Upper lobe of right lung (tissue), 1 donor: ENCODE measurements around the gene KDELR3. TPM values are rescaled to one million over a fixed set of nuclear protein-coding genes. Genes with fewer than 3 reads are reported as not detected.
"Not testable (repeated sequence)": the region's sequence is repeated elsewhere in the genome, so short reads cannot be mapped to it uniquely, and the experiment has no call there.

Experiments
- ATAC-seq: fragments of 200-7000 bp; cut with Tn5 transposase; one replicate; pipeline ENCODE4 v1.9.1; 2020; ENCODE audit warnings: mild to moderate bottlenecking, moderate library complexity
- DNase-seq: peaks from one replicate; pipeline ENCODE4 v3.0.0-alpha.2; 2020
- H3K27ac ChIP-seq: fragments of 200-600 bp; one replicate; pipeline ENCODE4 v1.8.0; 2022
- H3K27me3 ChIP-seq: fragments of 200-600 bp; one replicate; pipeline ENCODE4 v1.8.0; 2022; ENCODE audit warnings: mild to moderate bottlenecking
- H3K36me3 ChIP-seq: fragments of 200-600 bp; one replicate; pipeline ENCODE4 v1.8.0; 2022
- H3K4me1 ChIP-seq: fragments of 200-600 bp; one replicate; pipeline ENCODE4 v1.8.0; 2022
- H3K4me3 ChIP-seq: fragments of 200-600 bp; one replicate; pipeline ENCODE4 v1.8.0; 2022; ENCODE audit warnings: mild to moderate bottlenecking
- H3K9me3 ChIP-seq: fragments of 200-600 bp; one replicate; pipeline ENCODE4 v1.8.0; 2022
- CTCF ChIP-seq: fragments of 200-600 bp; IDR thresholded peaks from one replicate; pipeline ENCODE4 v1.8.0; 2022; ENCODE audit warnings: antibody characterized with exemption
- intact Hi-C: fragments of 100-400 bp; cut with DNase I; formaldehyde crosslinking; loops from one replicate; pipeline ENCODE4 v1.11.0; 2022
- total RNA-seq: library from RNA; stranded (reverse); fragmentation: NEBNext Ultra II Directional; extraction: Animal tissue kit (Norgen Biotek cat#: 25700); gene quantifications from one replicate; pipeline ENCODE4 v1.2.1, GENCODE V29; 2021
- donor health status: DM: no; HTN: yes; CAD: no; lungs with severe emphysema.

The KDELR3 gene
- total RNA-seq, 1 donor from 2014 or later = 5.9 TPM

- ATAC-seq (peak; percentile 20), DNase-seq (peak; percentile 69)
- no peaks in the 10 kb centered on the region for H3K36me3 ChIP-seq
- intact Hi-C loops = no loop called here
- H3K4me1 ChIP-seq = peaks cover 6% of the 10 kb centered on the region
- H3K4me3 ChIP-seq = peak overlapping the region; percentile 63
- no peak for TF ChIP-seq CTCF
- H3K27me3 ChIP-seq = peaks cover 32% of the 10 kb centered on the region
- no peaks in the 10 kb centered on the region for H3K9me3 ChIP-seq
- no peak overlapping the region for H3K27ac ChIP-seq
Measured at GRCh38 chr22:38467438-38467903, 425 bp upstream of the KDELR3 start.

DNA sequence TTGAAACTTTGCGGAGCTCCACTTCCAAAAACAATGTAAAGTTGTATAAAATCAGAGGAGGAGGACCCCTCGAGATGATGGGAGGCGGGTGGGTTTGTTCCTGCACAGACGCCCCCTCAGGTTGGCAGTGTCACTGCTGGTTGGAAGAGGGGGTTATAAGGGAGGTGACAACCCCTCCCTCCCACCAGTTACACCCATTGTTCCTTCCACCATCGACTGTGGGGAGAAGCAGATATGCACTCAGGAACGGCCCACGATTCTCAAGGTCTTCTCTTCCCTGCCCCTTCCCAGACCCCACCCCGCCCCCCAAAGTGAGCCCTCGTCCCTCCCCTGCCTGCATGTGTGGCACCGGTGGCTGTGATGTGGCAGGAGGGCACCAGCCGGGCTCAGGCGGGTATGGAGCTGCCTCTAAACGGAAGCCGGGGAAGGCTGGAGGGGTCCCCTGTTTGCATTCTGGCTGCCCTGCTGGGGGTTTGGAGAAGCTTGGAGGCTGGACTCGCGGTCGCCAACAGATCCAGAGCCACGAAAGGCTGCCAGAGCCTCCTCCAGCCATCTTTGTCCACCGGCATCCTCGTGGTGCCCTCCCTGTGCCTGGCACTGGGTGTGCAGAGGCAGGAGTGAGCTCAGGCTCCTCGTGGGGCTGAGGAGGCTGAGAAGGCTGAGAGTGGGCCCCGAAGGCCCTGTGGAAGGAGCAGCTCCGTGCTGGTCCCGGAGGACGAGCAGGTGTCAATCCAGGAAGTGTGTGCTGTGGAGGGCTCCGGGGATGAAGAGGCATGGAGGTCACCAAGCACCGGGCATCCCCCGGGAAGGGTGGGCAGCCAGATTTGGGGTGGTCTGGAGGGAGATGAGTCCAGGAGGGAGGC lies 778 bp downstream of the KDELR3 start:
- intact Hi-C loops = no loop called here
- ATAC-seq = no peak
- H3K4me3 ChIP-seq = peak overlapping the region; percentile 63
- peaks cover 6% of the 10 kb centered on the region for H3K4me1 ChIP-seq
- peaks cover 20% of the 10 kb centered on the region for H3K27me3 ChIP-seq
- no peaks in the 10 kb centered on the region for H3K9me3 ChIP-seq
- H3K27ac ChIP-seq = no peak overlapping the region
- DNase-seq = peak; percentile 64
- TF ChIP-seq CTCF = peak; percentile 5
- no peaks in the 10 kb centered on the region for H3K36me3 ChIP-seq

GRCh38 chr22:38469306-38469781 lies 1.4 kb downstream of the KDELR3 start:
- ATAC-seq = no peak
- Histone ChIP-seq H3K4me3 (no peak overlapping the region), H3K9me3 (no peaks in the 10 kb centered on the region), H3K27ac (no peak overlapping the region), H3K36me3 (no peaks in the 10 kb centered on the region), H3K27me3 (peaks cover 13% of the 10 kb centered on the region), H3K4me1 (peaks cover 6% of the 10 kb centered on the region)
- TF ChIP-seq CTCF = no peak
- no peak for DNase-seq
- intact Hi-C loops = no loop called here

GRCh38 chr22:38470179-38470578 lies 2.3 kb downstream of the KDELR3 start:
- H3K4me3 ChIP-seq, ATAC-seq, intact Hi-C loops, H3K27me3 ChIP-seq, H3K4me1 ChIP-seq, H3K27ac ChIP-seq, H3K36me3 ChIP-seq, H3K9me3 ChIP-seq: not testable (repeated sequence)
- DNase-seq = peak; percentile 25

DNA sequence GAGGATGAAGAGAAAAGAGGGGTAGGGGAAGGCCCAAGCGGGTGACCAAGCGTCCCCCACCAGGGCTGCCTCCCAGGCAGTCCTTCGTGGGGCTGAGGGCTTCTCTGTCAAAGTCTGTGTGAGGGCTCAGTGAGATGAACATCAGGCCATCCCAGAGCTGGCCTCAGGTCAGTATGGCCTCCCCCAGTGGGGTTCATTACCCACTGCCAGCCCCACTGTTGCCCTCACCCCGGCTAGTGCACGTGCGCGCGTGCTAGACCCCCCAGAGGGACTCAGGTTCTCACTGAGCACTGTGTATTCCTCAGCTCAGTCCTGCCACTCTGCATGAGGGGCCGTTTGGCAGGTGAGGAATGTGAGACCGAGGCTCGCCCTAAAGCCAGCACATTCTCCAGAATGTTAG lies 3.3 kb downstream of the KDELR3 start:
- Histone ChIP-seq H3K4me1 (peaks cover 6% of the 10 kb centered on the region), H3K27ac (no peak overlapping the region), H3K4me3 (no peak overlapping the region), H3K9me3 (no peaks in the 10 kb centered on the region), H3K27me3 (no peaks in the 10 kb centered on the region), H3K36me3 (no peaks in the 10 kb centered on the region)
- DNase-seq (peak; percentile 41), ATAC-seq (no peak)
- no peak for TF ChIP-seq CTCF
- intact Hi-C loops = no loop called here

DNA sequence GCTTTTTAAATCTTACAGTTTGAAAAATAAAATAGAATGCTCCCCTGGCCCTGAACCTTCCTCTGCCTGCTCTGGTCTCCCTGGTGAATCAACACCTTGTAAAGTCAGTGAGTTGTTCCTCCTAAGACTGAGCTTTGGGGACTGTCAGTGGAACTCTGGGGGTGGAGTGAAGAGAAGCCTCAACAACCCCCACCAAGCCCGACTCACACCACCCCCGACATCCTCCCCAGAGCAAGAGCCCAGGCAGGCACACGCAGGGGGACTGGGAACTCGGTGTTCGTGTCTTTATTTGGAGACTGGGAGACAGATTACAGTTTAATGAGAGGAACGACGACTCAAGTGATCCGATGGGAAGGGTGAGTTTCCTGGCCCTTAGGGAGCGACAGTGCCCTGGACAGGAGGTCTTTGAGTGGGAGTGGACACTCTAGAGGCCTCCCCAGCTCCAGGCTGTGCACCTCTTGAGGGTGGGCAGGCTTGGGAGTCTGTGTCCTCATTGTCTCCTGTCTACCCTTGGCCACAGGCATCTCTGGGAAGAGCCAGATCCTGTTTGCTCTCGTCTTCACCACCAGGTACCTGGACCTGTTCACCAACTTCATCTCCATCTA lies 6.2 kb downstream of the KDELR3 start:
- Histone ChIP-seq H3K4me3 (no peak overlapping the region), H3K4me1 (no peaks in the 10 kb centered on the region), H3K36me3 (no peaks in the 10 kb centered on the region), H3K27ac (no peak overlapping the region), H3K27me3 (no peaks in the 10 kb centered on the region), H3K9me3 (no peaks in the 10 kb centered on the region)
- no peak for TF ChIP-seq CTCF
- intact Hi-C loops = no loop called here
- DNase-seq = peak; percentile 34
- ATAC-seq = no peak
